Cardiac fibroblast (primary cell): ENCODE measurements around the gene HMGXB4.

Source experiments
- DNase-seq, 2 donors: peaks; one replicate each; pipeline versions ENCODE4 v3.0.0 to v3.0.0-alpha.2; 2010; ENCODE audit warnings: low read depth in 2 of 2
- H3K4me3 ChIP-seq, 2 donors: replicated peaks in 1 of 2; 1 replicate in 1 of 2; 2 replicates in 1 of 2; pipeline ENCODE4 v1.5.1; 2011; ENCODE audit warnings: low read depth in 2 of 2, low read length in 2 of 2, mild to moderate bottlenecking in 2 of 2, moderate library complexity in 1 of 2
- TF ChIP-seq, protein P1 (sequence below): IDR thresholded peaks from one replicate; pipeline ENCODE4 v1.5.1; 2011; ENCODE audit warnings: low read depth, mild to moderate bottlenecking, low read length, inconsistent platforms

HMGXB4 gene

DNA sequence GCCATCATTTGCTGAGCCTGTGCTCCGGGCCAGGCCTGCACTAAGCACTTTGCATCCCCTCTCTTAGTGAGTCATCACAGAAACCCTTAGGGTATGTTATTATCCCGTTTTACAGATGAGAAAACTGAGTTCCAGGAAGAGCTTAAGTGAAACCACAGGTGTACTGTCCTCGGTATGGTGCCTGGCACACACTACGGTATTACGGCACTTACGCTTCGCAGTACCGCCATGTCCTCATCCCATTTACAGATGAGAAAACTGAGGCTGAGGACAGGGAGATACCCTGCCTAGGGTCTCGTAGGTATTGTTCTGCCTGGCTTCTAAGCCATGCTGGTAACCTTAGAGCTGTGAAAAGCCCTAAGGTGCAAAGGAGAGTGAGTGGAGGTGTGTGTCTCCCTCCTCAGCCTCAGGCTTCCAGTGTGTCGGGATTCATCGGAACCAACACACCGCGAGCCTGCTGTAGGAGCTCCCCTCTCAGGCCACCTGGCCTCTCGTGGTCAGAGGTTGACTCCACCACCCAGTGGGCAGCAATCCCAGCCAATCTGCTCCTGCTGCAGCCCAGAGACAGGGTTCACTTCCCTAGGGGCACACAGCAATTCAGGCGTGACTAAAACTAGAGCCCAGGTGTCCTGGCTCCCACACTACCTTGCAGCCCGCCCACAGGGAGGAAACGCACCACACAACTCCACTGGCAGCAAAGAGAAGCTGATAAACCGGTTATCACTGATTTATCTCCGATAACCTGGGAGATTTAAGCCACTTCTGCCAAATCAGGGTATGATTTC, 84.0 kb downstream of the HMGXB4 start:
- no peak for DNase-seq
- no peak overlapping the region for H3K4me3 ChIP-seq
- TF ChIP-seq, protein P1, sequence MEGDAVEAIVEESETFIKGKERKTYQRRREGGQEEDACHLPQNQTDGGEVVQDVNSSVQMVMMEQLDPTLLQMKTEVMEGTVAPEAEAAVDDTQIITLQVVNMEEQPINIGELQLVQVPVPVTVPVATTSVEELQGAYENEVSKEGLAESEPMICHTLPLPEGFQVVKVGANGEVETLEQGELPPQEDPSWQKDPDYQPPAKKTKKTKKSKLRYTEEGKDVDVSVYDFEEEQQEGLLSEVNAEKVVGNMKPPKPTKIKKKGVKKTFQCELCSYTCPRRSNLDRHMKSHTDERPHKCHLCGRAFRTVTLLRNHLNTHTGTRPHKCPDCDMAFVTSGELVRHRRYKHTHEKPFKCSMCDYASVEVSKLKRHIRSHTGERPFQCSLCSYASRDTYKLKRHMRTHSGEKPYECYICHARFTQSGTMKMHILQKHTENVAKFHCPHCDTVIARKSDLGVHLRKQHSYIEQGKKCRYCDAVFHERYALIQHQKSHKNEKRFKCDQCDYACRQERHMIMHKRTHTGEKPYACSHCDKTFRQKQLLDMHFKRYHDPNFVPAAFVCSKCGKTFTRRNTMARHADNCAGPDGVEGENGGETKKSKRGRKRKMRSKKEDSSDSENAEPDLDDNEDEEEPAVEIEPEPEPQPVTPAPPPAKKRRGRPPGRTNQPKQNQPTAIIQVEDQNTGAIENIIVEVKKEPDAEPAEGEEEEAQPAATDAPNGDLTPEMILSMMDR = no peak

DNA sequence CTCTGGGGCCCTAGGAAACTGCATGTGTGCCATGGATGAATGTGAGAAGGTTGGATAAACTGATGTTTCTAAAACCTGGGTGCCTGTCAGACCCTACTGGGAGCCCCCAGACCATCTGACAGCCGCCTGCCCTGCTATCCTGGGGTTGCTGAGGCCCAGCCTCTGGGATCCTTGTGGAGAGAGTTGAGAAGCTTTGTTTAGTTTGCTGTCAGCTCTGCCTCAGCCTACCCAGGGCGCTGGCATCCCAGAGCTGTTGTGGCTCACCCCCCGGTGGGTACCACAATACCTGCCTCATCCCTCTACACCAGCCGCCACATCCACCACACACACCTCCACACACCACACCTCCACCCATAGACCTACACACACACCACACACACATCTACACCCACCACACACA, 85.1 kb downstream of the HMGXB4 start:
- TF ChIP-seq, protein P1 = no peak
- no peak for DNase-seq
- no peak overlapping the region for H3K4me3 ChIP-seq

DNA sequence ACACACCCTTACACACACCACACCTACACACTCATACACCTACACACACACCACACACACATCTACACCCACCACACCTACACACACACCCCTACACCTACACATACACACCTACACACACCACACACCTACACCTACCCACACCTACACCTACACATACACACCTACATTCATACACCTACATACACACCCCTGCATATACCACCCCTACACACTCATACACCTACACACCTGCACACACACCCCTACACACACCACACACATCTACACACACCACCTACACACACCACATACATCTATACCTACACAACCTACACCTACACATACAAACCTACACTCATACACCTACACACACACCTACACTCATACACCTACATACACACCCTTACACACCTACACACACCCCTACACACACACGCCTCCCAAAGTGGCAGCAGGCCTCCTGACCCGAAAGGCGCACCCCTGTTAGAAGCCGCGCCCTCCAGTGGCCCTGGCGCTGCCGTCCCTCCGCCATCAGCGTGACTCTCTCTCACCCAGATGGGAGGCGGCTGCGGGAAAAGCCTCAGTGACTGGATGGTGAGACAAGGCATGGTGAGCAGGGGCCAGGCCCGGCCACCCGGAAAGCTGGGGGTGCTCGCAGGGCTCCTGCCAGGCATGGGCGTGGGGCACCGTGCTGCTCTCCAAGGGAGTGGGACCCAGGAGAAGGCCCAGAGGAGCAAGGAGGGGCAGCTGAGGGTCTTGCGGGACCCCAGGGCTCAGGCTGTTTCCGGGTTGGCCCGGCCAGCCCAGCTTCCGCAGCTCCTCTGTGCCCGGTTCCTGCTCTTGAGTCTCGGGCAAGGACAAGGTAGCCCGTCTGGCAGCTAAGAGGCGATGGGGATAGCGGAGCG, 86.6 kb downstream of the HMGXB4 start:
- no peak overlapping the region for H3K4me3 ChIP-seq
- TF ChIP-seq, protein P1 = no peak
- DNase-seq = no peak

DNA sequence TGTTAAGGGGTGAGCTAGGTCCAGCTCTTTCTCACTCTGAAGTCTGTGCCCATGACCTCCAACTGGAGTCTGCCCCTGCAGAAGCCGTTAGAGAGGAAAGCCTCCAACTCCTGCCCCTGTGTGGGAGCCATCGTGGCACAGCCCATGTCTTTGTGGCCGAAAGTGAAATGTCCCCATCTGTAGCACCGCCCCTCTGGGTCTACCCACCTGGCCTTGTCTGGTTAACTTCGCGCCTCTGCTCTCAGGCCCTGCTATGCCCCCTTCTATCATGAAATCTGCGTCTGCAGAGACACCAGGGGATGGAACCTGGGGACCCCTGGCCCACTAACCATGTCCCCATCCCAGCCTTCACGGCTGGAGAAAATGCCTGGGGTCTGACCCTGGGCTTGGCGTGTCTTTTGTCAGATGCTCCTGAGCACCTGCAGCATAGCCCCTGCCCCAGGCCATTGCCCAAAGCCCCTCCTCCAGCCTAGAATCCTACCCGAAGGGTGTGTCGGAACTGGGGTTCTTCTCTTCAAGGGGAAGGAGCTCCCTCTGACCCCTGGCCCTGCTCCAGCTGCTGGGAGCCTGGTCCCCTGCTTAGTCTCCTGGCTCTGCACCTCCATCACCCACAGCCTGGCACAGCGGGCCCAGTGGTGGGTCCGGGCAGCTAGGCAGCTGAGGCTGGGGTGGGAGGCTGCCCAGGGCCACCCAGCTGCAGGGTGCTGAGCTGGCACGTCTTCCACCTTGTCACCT, 87.8 kb downstream of the HMGXB4 start:
- no peak for DNase-seq
- H3K4me3 ChIP-seq = no peak overlapping the region
- TF ChIP-seq, protein P1 = no peak
